ENCODE data around the gene CAVIN4. TPM values are rescaled to one million over a fixed set of nuclear protein-coding genes. Genes with fewer than 3 reads are reported as not detected.

The CAVIN4 gene
- polyA plus RNA-seq, 1 donor from 2014 or later, result 15.3 TPM

GRCh38 chr9:100605405-100605804, 27.5 kb downstream of the CAVIN4 start:
- Histone ChIP-seq H3F3A (ENCODE audit: insufficient read depth, low read length, poor library complexity, severe bottlenecking) (no peaks in the 10 kb centered on the region), H3K36me3 (ENCODE audit: insufficient read depth, low read length) (no peaks in the 10 kb centered on the region), H3K9me3 (ENCODE audit: low read length) (no peaks in the 10 kb centered on the region), H4K20me1 (ENCODE audit: insufficient read depth) (no peaks in the 10 kb centered on the region), H2AFZ (ENCODE audit: low read depth, low read length) (no peak overlapping the region), H3K27me3 (ENCODE audit: insufficient read depth, low read depth, low read length) (no peaks in the 10 kb centered on the region), H3K4me3 (ENCODE audit: low read length) (no peak overlapping the region), H3K79me2 (replicated peaks; ENCODE audit: insufficient read depth, low read length) (no peaks in the 10 kb centered on the region), H3K9me2 (ENCODE audit: insufficient read depth, low read length) (no peaks in the 10 kb centered on the region), H3K27ac (ENCODE audit: low read length) (no peak overlapping the region), H3K4me2 (ENCODE audit: low read length) (no peak overlapping the region), H3K9ac (ENCODE audit: low read length) (no peak overlapping the region)
- TF ChIP-seq POLR2AphosphoS5 (IDR thresholded peaks at IDR 0.05) (no peak), EP300 (conservative IDR thresholded peaks at IDR 0.05; ENCODE audit: poor library complexity, severe bottlenecking) (no peak), EZH2 (IDR thresholded peaks at IDR 0.05; ENCODE audit: borderline replicate concordance, insufficient read depth, low read length, poor library complexity, severe bottlenecking) (no peak), TAF1 (IDR thresholded peaks at IDR 0.05; ENCODE audit: low read depth) (no peak), MXI1 (conservative IDR thresholded peaks at IDR 0.05; ENCODE audit: poor library complexity, severe bottlenecking) (no peak), SMC3 (conservative IDR thresholded peaks at IDR 0.05; ENCODE audit: poor library complexity) (no peak), RAD21 (conservative IDR thresholded peaks at IDR 0.05) (no peak)
- TF ChIP-seq, protein P1, sequence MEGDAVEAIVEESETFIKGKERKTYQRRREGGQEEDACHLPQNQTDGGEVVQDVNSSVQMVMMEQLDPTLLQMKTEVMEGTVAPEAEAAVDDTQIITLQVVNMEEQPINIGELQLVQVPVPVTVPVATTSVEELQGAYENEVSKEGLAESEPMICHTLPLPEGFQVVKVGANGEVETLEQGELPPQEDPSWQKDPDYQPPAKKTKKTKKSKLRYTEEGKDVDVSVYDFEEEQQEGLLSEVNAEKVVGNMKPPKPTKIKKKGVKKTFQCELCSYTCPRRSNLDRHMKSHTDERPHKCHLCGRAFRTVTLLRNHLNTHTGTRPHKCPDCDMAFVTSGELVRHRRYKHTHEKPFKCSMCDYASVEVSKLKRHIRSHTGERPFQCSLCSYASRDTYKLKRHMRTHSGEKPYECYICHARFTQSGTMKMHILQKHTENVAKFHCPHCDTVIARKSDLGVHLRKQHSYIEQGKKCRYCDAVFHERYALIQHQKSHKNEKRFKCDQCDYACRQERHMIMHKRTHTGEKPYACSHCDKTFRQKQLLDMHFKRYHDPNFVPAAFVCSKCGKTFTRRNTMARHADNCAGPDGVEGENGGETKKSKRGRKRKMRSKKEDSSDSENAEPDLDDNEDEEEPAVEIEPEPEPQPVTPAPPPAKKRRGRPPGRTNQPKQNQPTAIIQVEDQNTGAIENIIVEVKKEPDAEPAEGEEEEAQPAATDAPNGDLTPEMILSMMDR (IDR thresholded peaks at IDR 0.05; ENCODE audit: poor library complexity, severe bottlenecking), result no peak
- TF ChIP-seq, protein P2, sequence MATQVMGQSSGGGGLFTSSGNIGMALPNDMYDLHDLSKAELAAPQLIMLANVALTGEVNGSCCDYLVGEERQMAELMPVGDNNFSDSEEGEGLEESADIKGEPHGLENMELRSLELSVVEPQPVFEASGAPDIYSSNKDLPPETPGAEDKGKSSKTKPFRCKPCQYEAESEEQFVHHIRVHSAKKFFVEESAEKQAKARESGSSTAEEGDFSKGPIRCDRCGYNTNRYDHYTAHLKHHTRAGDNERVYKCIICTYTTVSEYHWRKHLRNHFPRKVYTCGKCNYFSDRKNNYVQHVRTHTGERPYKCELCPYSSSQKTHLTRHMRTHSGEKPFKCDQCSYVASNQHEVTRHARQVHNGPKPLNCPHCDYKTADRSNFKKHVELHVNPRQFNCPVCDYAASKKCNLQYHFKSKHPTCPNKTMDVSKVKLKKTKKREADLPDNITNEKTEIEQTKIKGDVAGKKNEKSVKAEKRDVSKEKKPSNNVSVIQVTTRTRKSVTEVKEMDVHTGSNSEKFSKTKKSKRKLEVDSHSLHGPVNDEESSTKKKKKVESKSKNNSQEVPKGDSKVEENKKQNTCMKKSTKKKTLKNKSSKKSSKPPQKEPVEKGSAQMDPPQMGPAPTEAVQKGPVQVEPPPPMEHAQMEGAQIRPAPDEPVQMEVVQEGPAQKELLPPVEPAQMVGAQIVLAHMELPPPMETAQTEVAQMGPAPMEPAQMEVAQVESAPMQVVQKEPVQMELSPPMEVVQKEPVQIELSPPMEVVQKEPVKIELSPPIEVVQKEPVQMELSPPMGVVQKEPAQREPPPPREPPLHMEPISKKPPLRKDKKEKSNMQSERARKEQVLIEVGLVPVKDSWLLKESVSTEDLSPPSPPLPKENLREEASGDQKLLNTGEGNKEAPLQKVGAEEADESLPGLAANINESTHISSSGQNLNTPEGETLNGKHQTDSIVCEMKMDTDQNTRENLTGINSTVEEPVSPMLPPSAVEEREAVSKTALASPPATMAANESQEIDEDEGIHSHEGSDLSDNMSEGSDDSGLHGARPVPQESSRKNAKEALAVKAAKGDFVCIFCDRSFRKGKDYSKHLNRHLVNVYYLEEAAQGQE (IDR thresholded peaks at IDR 0.05; ENCODE audit: borderline replicate concordance), result no peak

DNA sequence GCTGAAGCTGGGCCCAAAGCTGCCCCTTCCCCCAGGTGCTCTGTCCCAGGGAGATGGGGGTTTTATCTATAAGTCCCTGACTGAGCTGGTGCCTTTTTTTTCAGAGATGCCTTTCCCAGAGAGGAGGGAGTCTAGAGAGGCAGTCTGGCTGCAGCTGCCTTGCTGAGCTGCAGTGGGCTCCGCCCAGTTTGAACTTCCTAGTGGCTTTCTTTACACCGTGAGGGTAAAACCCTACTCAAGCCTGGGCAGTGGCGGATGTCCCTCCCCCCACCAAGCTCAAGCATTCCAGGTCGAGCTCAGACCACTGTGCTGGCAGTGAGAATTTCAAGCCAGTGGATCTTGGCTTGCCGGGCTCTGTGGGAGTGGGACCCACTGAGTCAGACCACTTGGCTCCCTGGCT, 41.3 kb downstream of the CAVIN4 start:
- Histone ChIP-seq H3K79me2 (replicated peaks; ENCODE audit: insufficient read depth, low read length) (no peaks in the 10 kb centered on the region), H3K36me3 (ENCODE audit: insufficient read depth, low read length) (no peaks in the 10 kb centered on the region), H3K27me3 (ENCODE audit: insufficient read depth, low read depth, low read length) (no peaks in the 10 kb centered on the region), H3K27ac (ENCODE audit: low read length) (no peak overlapping the region), H3K9ac (ENCODE audit: low read length) (no peak overlapping the region), H4K20me1 (ENCODE audit: insufficient read depth) (no peaks in the 10 kb centered on the region), H3K4me3 (ENCODE audit: low read length) (no peak overlapping the region), H3F3A (ENCODE audit: insufficient read depth, low read length, poor library complexity, severe bottlenecking) (no peaks in the 10 kb centered on the region), H2AFZ (ENCODE audit: low read depth, low read length) (no peak overlapping the region), H3K4me2 (ENCODE audit: low read length) (no peak overlapping the region), H3K9me3 (ENCODE audit: low read length) (no peaks in the 10 kb centered on the region), H3K9me2 (ENCODE audit: insufficient read depth, low read length) (no peaks in the 10 kb centered on the region)
- TF ChIP-seq, protein P1 (IDR thresholded peaks at IDR 0.05; ENCODE audit: poor library complexity, severe bottlenecking), result no peak
- TF ChIP-seq EP300 (conservative IDR thresholded peaks at IDR 0.05; ENCODE audit: poor library complexity, severe bottlenecking) (no peak), SMC3 (conservative IDR thresholded peaks at IDR 0.05; ENCODE audit: poor library complexity) (no peak)
- TF ChIP-seq, protein P2 (IDR thresholded peaks at IDR 0.05; ENCODE audit: borderline replicate concordance), result no peak

Measured in neural cell (in vitro differentiated cells).